LNCaP clone FGC (cell line): Measurements from ENCODE around the gene EHMT1.

Source experiments
- DNase-seq: peaks from one replicate; pipeline ENCODE4 v3.0.0-alpha.2; 2011; ENCODE audit warnings: low read depth
- H3K4me3 ChIP-seq: 2 replicates; pipeline ENCODE4 v1.5.1; 2011; ENCODE audit warnings: mild to moderate bottlenecking, low read depth, low read length, control low read depth
- CTCF ChIP-seq: IDR thresholded peaks from 2 replicates; pipeline ENCODE4 v1.5.1; 2012; ENCODE audit warnings: mild to moderate bottlenecking; ENCODE audit not compliant: control insufficient read depth, insufficient read depth; ENCODE audit errors: extremely low read depth

EHMT1 gene

GRCh38 chr9:137702615-137703379 lies 84.0 kb downstream of the EHMT1 start:
- DNase-seq: no peak
- no peak overlapping the region for H3K4me3 ChIP-seq
- no peak for TF ChIP-seq CTCF

GRCh38 chr9:137703842-137704508 lies 85.2 kb downstream of the EHMT1 start:
- H3K4me3 ChIP-seq: no peak overlapping the region
- TF ChIP-seq CTCF: no peak
- DNase-seq: no peak

- no peak overlapping the region for H3K4me3 ChIP-seq
- TF ChIP-seq CTCF: no peak
- no peak for DNase-seq
Observed at GRCh38 chr9:137705443-137705863, 86.6 kb downstream of the EHMT1 start.

- H3K4me3 ChIP-seq: no peak overlapping the region
- TF ChIP-seq CTCF: no peak
- DNase-seq: no peak
Observed at GRCh38 chr9:137705906-137706305, 87.1 kb downstream of the EHMT1 start.

GRCh38 chr9:137707361-137707760 lies 88.6 kb downstream of the EHMT1 start:
- no peak overlapping the region for H3K4me3 ChIP-seq
- no peak for TF ChIP-seq CTCF
- DNase-seq: no peak

GRCh38 chr9:137708590-137709284 lies 89.9 kb downstream of the EHMT1 start:
- no peak overlapping the region for H3K4me3 ChIP-seq
- no peak for TF ChIP-seq CTCF
- DNase-seq: no peak
